ENCODE results near the gene ASB10.

Gene ASB10

DNA sequence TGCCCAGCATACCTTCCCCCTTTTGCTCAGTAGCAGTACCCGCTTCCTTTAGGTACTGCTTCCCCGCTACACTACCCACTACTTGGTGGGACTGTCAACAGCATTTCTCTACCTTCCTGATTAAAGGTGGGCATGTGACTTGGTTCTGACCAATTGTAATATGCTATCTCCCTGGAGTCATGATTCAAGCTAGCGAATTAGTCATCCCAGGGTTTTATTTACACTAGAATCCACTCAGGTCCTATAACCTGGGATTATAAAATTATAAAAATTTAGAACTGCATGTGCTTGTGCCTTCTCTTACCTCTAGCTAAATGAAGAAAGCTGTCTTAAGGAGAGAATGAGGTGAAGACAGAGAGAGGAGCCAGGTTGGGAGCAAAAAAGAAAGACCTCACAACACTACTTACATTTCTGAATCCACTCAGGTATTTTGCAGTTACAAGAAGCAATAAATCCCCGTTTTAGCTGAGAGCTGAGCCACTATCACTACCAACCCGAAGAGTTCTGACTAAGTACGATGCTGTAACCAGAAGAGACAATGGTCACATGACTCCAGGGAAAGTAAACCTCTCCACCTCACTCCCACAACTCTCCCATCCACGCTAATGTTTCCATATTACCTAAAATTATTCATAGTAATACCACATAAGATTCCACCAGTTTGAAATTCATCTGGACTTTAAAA, 29.3 kb downstream of the ASB10 start:
- DNase-seq (ENCODE audit: insufficient read length, low spot score) (no peak), FAIRE-seq (no peak)
- TF ChIP-seq POU2F2 (IDR thresholded peaks at IDR 0.05; ENCODE audit: low read depth, low read length): no peak
- TF ChIP-seq POLR2A (IDR thresholded peaks at IDR 0.05; ENCODE audit: low read depth, low read length): no peak
- no peak for TF ChIP-seq POLR2AphosphoS5 (IDR thresholded peaks at IDR 0.05; ENCODE audit: low read depth, low read length)
- no peak for TF ChIP-seq TAF1 (IDR thresholded peaks at IDR 0.05; ENCODE audit: low read depth, low read length)
- TF ChIP-seq SPI1 (IDR thresholded peaks at IDR 0.05; ENCODE audit: low read depth, low read length): no peak
- no peak for TF ChIP-seq PAX5 (IDR thresholded peaks at IDR 0.05; ENCODE audit: insufficient read depth, low read length, severe bottlenecking)

DNA sequence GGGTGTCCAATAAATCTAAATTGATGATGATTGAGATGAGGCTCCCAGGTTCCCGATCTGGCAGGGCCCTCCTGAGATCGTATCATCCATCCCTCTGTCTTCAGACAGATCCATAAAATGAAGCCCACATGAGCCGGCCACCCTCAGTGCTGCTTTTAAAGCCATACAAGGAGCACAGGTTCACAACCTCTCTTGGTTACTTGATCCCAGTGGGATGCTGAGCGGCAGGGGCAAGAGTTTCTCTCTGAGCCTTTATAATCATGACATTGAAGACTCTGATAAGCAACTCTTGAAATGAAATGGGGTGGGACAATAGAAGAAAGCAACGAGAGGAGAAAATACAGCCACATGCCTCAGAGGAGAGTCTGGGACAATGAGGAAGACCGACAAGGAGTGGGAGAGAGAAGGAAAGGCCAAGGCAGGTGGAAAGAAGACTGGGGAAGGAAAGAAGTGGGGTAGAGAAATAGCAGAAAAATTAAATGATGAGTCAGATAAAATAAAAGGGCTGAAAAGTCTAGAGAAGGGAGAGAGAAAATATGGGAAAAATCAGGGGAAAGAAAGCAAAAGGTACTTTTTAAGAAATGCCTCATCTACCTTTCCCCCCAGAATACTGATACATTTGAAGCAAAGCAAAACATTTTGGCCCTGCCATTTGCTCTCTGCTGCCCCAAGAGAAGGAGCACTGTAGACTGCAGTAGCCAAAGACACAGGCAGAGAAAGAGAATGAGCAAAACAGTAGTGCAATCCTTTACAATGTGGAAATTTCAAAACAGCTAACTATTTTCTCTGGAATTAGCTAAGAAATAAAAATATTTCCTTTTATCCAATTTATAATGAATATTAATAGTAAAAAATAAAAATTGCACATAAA, 34.2 kb downstream of the ASB10 start:
- FAIRE-seq: no peak
- DNase-seq (ENCODE audit: insufficient read length, low spot score): no peak
- no peak for TF ChIP-seq SPI1 (IDR thresholded peaks at IDR 0.05; ENCODE audit: low read depth, low read length)
- TF ChIP-seq PAX5 (IDR thresholded peaks at IDR 0.05; ENCODE audit: insufficient read depth, low read length, severe bottlenecking): no peak
- TF ChIP-seq POLR2A (IDR thresholded peaks at IDR 0.05; ENCODE audit: low read depth, low read length): no peak
- no peak for TF ChIP-seq POLR2AphosphoS5 (IDR thresholded peaks at IDR 0.05; ENCODE audit: low read depth, low read length)
- TF ChIP-seq TAF1 (IDR thresholded peaks at IDR 0.05; ENCODE audit: low read depth, low read length): no peak

DNA sequence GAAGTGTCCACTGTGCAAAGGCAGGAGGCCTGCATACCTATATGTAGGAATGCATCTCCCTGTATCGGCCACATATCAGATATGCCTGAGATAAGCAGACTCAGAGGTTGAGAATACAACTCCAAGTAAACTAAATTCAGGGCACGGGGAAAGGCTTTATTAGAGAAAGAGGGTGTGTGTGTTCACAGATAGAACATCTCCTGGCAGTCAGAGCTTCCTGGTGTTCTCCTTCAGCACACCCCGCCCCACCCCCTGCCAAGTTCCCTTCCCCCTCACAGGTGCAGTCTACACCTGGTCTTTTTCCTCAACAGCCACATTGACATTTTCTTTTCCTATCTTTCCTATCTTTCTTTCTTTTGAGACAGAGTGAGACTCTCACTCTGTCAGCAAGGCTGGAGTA, 36.7 kb downstream of the ASB10 start:
- FAIRE-seq: no peak
- DNase-seq (ENCODE audit: insufficient read length, low spot score): no peak
- TF ChIP-seq TAF1 (IDR thresholded peaks at IDR 0.05; ENCODE audit: low read depth, low read length) (no peak), POLR2AphosphoS5 (IDR thresholded peaks at IDR 0.05; ENCODE audit: low read depth, low read length) (no peak)

DNA sequence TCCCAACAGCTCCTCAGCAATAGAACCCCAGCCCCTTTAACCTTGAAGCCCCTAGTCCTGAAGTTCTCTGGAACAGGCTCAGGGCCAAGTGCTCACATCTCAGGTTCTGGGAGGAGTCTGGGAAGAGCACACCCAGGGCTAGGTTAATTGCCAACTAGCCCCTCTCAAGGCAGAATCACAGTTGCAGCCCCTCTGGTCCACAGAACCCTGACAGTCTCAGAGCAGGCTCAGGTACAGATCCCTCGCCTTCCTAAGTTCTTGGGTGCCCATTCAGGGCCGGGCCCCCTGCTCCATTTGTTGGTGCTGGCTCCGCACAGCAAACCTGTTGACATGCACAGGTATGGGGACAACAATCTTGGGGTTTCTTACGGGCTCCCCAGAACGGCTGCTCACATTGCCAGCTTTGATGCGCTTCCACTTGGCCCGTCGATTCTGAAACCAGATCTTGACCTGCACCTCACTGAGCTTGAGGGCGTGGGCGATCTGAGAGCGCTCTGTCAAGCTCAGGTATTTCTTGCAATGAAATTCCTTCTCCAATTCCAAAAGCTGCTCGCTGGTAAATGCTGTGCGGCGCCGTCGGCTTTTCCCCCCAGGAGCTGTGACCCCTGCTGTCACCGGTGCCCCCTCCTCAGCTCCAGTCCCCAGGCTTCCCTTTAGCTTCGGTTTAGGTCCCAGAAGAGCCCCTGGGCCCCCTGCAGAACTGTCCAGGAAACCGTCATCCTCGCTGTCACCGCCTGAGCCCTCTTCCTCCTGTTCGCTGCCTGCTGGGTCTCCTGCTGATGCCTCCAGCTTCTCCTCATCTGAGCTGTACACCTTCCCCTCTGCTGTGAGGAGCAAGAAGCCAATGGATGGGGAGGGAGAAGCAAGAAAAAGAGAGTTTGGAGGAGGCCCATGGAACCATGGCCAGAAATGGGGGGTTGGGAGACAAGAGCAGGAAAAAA, 38.5 kb downstream of the ASB10 start:
- TF ChIP-seq PAX5 (IDR thresholded peaks at IDR 0.05; ENCODE audit: insufficient read depth, low read length, severe bottlenecking) (no peak), SPI1 (IDR thresholded peaks at IDR 0.05; ENCODE audit: low read depth, low read length) (no peak), POLR2AphosphoS5 (IDR thresholded peaks at IDR 0.05; ENCODE audit: low read depth, low read length) (no peak), TAF1 (IDR thresholded peaks at IDR 0.05; ENCODE audit: low read depth, low read length) (no peak), POLR2A (IDR thresholded peaks at IDR 0.05; ENCODE audit: low read depth, low read length) (no peak)
- DNase-seq (ENCODE audit: insufficient read length, low spot score) (no peak), FAIRE-seq (no peak)

DNA sequence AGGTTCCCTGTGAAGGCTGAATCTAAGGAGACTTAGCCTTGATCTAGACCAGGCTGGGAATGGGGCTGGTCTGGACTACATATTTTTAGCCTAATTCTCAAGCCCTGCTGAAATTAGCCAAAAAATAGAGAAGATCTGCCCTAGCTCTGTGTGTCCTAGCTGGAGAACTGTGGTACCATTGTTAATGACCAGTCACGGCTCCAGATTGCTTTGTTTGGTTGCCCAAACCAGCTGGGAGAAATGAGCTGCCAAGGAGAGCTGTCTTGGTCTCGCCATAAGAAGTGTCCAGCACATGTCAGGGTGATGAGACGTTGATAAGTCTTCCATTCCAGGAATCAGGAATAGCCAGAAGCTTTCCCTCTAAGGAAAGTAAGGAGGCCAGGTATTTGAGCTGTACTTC, 40.3 kb downstream of the ASB10 start:
- no peak for DNase-seq (ENCODE audit: insufficient read length, low spot score)
- no peak for TF ChIP-seq POU2F2 (IDR thresholded peaks at IDR 0.05; ENCODE audit: low read depth, low read length)
- no peak for TF ChIP-seq SPI1 (IDR thresholded peaks at IDR 0.05; ENCODE audit: low read depth, low read length)
- no peak for TF ChIP-seq PAX5 (IDR thresholded peaks at IDR 0.05; ENCODE audit: insufficient read depth, low read length, severe bottlenecking)
- TF ChIP-seq POLR2AphosphoS5 (IDR thresholded peaks at IDR 0.05; ENCODE audit: low read depth, low read length): no peak
- no peak for TF ChIP-seq TAF1 (IDR thresholded peaks at IDR 0.05; ENCODE audit: low read depth, low read length)
- TF ChIP-seq POLR2A (IDR thresholded peaks at IDR 0.05; ENCODE audit: low read depth, low read length): no peak
- no peak for FAIRE-seq

DNA sequence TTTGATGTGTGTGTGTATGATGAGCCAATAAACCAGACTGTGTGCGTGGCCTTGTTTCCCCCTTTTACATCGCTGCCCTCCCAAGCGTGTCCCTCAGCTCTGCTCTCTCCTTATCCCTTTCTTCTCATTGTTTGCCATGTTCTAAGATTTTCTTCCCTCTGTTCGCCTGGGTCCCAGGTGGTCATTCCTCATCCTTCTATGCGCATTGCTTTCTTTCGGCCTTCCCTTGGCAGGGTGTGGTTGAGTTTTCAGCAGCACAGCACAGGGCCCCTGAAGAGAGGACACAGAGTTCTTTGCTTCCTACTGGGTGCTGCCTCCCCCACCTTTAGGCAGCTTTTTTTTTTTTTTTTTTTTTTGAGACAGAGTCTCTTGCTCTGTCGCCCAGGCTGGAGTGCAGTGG, 42.7 kb downstream of the ASB10 start:
- FAIRE-seq (no peak), DNase-seq (ENCODE audit: insufficient read length, low spot score) (no peak)
- TF ChIP-seq POLR2AphosphoS5 (IDR thresholded peaks at IDR 0.05; ENCODE audit: low read depth, low read length) (no peak), TAF1 (IDR thresholded peaks at IDR 0.05; ENCODE audit: low read depth, low read length) (no peak), POLR2A (IDR thresholded peaks at IDR 0.05; ENCODE audit: low read depth, low read length) (no peak), PAX5 (IDR thresholded peaks at IDR 0.05; ENCODE audit: insufficient read depth, low read length, severe bottlenecking) (no peak)

DNA sequence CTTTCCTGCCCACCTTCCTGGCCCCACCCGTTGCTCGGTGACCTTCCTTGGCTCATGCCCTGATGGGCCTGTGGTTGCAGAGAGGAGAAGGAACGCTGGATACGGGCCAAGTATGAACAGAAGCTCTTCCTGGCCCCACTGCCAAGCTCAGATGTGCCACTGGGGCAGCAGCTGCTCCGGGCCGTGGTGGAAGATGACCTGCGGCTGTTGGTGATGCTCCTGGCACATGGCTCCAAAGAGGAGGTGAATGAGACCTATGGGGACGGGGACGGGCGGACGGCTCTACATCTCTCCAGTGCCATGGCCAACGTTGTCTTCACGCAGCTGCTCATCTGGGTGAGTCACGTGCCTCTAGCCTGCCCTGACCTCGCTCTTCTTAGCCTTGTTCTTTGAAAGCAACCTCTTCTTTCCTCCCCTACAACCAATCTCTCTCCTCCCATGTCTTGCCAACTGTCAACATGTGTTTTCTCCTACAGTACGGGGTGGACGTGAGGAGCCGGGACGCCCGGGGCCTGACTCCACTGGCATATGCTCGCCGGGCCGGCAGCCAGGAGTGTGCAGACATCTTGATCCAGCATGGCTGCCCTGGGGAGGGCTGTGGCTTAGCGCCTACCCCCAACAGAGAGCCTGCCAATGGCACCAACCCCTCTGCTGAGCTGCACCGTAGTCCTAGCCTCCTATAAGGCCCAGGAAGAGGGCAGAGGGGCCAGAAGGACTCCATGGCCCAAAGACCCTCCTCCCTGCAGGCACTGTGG, 43.6 kb downstream of the ASB10 start:
- no peak for TF ChIP-seq SPI1 (IDR thresholded peaks at IDR 0.05; ENCODE audit: low read depth, low read length)
- no peak for TF ChIP-seq POLR2AphosphoS5 (IDR thresholded peaks at IDR 0.05; ENCODE audit: low read depth, low read length)
- no peak for TF ChIP-seq POLR2A (IDR thresholded peaks at IDR 0.05; ENCODE audit: low read depth, low read length)
- no peak for TF ChIP-seq PAX5 (IDR thresholded peaks at IDR 0.05; ENCODE audit: insufficient read depth, low read length, severe bottlenecking)
- TF ChIP-seq TAF1 (IDR thresholded peaks at IDR 0.05; ENCODE audit: low read depth, low read length): no peak
- TF ChIP-seq POU2F2 (IDR thresholded peaks at IDR 0.05; ENCODE audit: low read depth, low read length): no peak
- FAIRE-seq (no peak), DNase-seq (ENCODE audit: insufficient read length, low spot score) (no peak)

DNA sequence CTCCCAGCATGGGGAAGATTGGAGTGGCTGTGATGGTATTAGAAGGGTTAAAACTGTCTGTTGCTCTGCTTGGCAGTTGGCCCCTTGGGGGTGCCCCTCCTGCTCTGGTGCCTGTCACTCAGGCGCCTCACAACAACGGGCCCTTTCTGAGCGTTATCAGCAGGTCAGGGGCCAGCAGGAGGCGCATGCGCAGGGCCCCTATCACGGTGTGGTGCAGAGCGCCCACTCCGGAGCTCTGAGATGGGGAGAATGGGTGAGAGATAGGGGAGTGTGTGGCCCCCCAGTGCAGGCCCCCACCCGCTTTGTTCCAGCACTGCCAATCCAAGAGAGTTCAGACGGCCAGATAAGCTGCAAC, 44.4 kb downstream of the ASB10 start:
- TF ChIP-seq PAX5 (IDR thresholded peaks at IDR 0.05; ENCODE audit: insufficient read depth, low read length, severe bottlenecking) (no peak), POU2F2 (IDR thresholded peaks at IDR 0.05; ENCODE audit: low read depth, low read length) (no peak), POLR2A (IDR thresholded peaks at IDR 0.05; ENCODE audit: low read depth, low read length) (no peak), POLR2AphosphoS5 (IDR thresholded peaks at IDR 0.05; ENCODE audit: low read depth, low read length) (no peak), TAF1 (IDR thresholded peaks at IDR 0.05; ENCODE audit: low read depth, low read length) (no peak), SPI1 (IDR thresholded peaks at IDR 0.05; ENCODE audit: low read depth, low read length) (no peak)
- FAIRE-seq: no peak
- DNase-seq (ENCODE audit: insufficient read length, low spot score): no peak
